ENCODE results near the gene ELL. TPM values are rescaled to one million over a fixed set of nuclear protein-coding genes. Genes with fewer than 3 reads are reported as not detected.
A peak's percentile ranks its signal among the peaks of the same experiment; 100 is the strongest.

ELL gene
- polyA plus RNA-seq, 3 donors = 12.2 to 35.3 (median 12.6) TPM

DNA sequence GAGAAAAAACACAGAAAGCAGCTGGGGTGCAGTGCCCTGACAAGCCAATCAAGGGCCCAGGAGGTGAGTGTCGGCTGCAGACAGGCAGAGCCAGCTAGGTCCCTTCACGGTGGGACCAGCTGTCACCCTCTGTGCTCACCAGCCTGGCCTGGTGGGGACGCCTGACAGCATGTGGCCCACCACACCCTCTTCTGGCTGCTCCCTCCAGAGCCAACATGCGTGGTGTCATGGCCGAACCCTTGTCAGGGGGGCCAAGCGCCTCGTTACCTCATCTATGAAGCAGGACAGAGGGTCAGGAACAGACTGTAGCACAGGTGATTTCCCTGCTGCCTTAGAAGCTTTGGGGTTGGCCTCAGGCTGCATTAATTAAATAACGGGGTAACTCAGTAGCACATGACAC is 43.9 kb downstream of the ELL start:
- Mint-ChIP-seq H3K27me3 (ENCODE audit: low read depth in 3 of 3) (peaks cover 0 to 3% (median 0%) of the 10 kb centered on the region in 3 donors), H3K36me3 (peaks cover 20 to 27% of the 10 kb centered on the region in 2 donors), H3K4me1 (peaks cover 76% of the 10 kb centered on the region), H3K4me3 (peak overlapping the region in 1 of 2 donors; percentile 60), H3K9me3 (no peaks in the 10 kb centered on the region), H3K27ac (peak overlapping the region; percentile 97 to 99 (median 99))
- Histone ChIP-seq H3K27ac (ENCODE audit: low read depth in 1 of 2, low read length in 2 of 2) (peak overlapping the region; percentile 96 to 97), H3K9ac (ENCODE audit: insufficient read depth, low read length, poor library complexity, severe bottlenecking) (peak overlapping the region; percentile 75), H3K9me3 (replicated peaks in 1 of 2; ENCODE audit: control insufficient read depth in 1 of 2, insufficient read depth in 1 of 2, low read length in 2 of 2) (no peaks in the 10 kb centered on the region), H3K79me2 (ENCODE audit: insufficient read depth, low read length) (peaks cover 94% of the 10 kb centered on the region), H3K36me3 (replicated peaks in 1 of 2; ENCODE audit: control insufficient read depth in 1 of 2, insufficient read depth in 2 of 2, low read length in 2 of 2) (peaks cover 2 to 15% of the 10 kb centered on the region in 2 donors), H3K4me3 (replicated peaks in 1 of 3; ENCODE audit: low read depth in 2 of 3, low read length in 3 of 3) (peak overlapping the region in 1 of 3 experiments; percentile 58), H3K27me3 (ENCODE audit: control insufficient read depth in 2 of 2, insufficient read depth in 2 of 2, low read length in 2 of 2) (no peaks in the 10 kb centered on the region), H3K4me1 (ENCODE audit: control insufficient read depth in 1 of 2, insufficient read depth in 2 of 2, low read length in 2 of 2) (peaks cover 77 to 87% of the 10 kb centered on the region in 2 donors), H2AFZ (ENCODE audit: insufficient read depth, low read depth, low read length, poor library complexity, severe bottlenecking) (no peak overlapping the region), H4K20me1 (ENCODE audit: insufficient read depth, low read length) (peaks cover 65% of the 10 kb centered on the region), H3K4me2 (replicated peaks; ENCODE audit: extremely low read depth, low read length, poor library complexity, severe bottlenecking) (peak overlapping the region; percentile 72)
- DNase-seq = no peak
- intact Hi-C loops (cut with micrococcal nuclease) = loop anchor here in 1 of 2 donors (2.0 to 5.0 kb wide), 2 partner anchors 43 to 94 kb away; partner anchors contain the start of gene UBA52
- TF ChIP-seq, protein P1, sequence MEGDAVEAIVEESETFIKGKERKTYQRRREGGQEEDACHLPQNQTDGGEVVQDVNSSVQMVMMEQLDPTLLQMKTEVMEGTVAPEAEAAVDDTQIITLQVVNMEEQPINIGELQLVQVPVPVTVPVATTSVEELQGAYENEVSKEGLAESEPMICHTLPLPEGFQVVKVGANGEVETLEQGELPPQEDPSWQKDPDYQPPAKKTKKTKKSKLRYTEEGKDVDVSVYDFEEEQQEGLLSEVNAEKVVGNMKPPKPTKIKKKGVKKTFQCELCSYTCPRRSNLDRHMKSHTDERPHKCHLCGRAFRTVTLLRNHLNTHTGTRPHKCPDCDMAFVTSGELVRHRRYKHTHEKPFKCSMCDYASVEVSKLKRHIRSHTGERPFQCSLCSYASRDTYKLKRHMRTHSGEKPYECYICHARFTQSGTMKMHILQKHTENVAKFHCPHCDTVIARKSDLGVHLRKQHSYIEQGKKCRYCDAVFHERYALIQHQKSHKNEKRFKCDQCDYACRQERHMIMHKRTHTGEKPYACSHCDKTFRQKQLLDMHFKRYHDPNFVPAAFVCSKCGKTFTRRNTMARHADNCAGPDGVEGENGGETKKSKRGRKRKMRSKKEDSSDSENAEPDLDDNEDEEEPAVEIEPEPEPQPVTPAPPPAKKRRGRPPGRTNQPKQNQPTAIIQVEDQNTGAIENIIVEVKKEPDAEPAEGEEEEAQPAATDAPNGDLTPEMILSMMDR (IDR thresholded peaks at IDR 0.05) = no peak
- WGBS (ENCODE audit: insufficient coverage) = 73% methylated on average over 8 of the region's 8 CpGs

DNA sequence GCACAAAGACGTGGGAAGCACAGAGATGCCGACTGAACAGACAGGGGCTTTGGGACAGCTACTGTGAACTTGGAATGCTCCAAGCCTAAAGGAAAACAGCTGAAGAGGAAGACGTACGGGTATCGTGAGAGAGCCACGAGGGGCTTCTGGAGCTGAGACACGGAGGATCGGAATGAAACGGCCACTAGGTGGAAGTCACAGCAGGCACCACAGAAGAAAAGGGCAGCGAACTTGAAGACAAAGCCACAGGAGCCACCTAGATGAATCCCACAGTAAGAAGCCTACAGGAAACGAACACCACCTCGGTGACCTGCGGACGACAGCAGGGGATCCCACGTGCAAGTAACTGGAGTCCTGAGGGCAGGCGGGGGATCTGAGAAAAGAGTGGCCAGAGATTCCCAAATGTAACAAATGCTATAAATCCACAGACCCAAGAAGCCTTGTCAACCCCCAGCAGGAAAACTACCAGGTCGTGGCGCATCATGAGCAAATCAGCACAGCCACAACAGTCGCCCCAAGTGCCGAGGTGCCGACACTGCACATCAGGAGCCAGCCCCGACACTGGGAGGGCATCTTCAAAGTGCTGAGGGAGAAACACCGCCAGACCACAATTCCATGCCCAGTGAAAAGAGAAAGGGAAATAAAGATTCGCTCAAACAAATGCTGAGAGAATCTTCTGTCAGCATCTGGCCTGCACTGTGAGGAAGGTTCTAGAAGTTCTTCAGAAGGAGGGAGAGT is 44.7 kb downstream of the ELL start:
- Mint-ChIP-seq H3K36me3 (peaks cover 22 to 30% of the 10 kb centered on the region in 2 donors), H3K4me3 (peak overlapping the region; percentile 60 to 82), H3K4me1 (peaks cover 68% of the 10 kb centered on the region), H3K27me3 (ENCODE audit: low read depth in 3 of 3) (peaks cover 0 to 3% (median 0%) of the 10 kb centered on the region in 3 donors), H3K9me3 (no peaks in the 10 kb centered on the region), H3K27ac (peak overlapping the region; percentile 97 to 99 (median 99))
- Histone ChIP-seq H3K9me3 (replicated peaks in 1 of 2; ENCODE audit: control insufficient read depth in 1 of 2, insufficient read depth in 1 of 2, low read length in 2 of 2) (no peaks in the 10 kb centered on the region), H3K27ac (ENCODE audit: low read depth in 1 of 2, low read length in 2 of 2) (peak overlapping the region; percentile 63 to 97), H3K79me2 (ENCODE audit: insufficient read depth, low read length) (peaks cover 94% of the 10 kb centered on the region), H2AFZ (ENCODE audit: insufficient read depth, low read depth, low read length, poor library complexity, severe bottlenecking) (no peak overlapping the region), H3K9ac (ENCODE audit: insufficient read depth, low read length, poor library complexity, severe bottlenecking) (peak overlapping the region; percentile 75), H3K27me3 (ENCODE audit: control insufficient read depth in 2 of 2, insufficient read depth in 2 of 2, low read length in 2 of 2) (no peaks in the 10 kb centered on the region), H3K36me3 (replicated peaks in 1 of 2; ENCODE audit: control insufficient read depth in 1 of 2, insufficient read depth in 2 of 2, low read length in 2 of 2) (peaks cover 10 to 23% of the 10 kb centered on the region in 2 donors), H4K20me1 (ENCODE audit: insufficient read depth, low read length) (peaks cover 70% of the 10 kb centered on the region), H3K4me2 (replicated peaks; ENCODE audit: extremely low read depth, low read length, poor library complexity, severe bottlenecking) (peak overlapping the region; percentile 72), H3K4me3 (replicated peaks in 1 of 3; ENCODE audit: low read depth in 2 of 3, low read length in 3 of 3) (peak overlapping the region in 1 of 3 experiments; percentile 58), H3K4me1 (ENCODE audit: control insufficient read depth in 1 of 2, insufficient read depth in 2 of 2, low read length in 2 of 2) (peaks cover 69 to 80% of the 10 kb centered on the region in 2 donors)
- 31% methylated on average over 21 of the region's 24 CpGs for WGBS (ENCODE audit: insufficient coverage)
- peak; percentile 47 to 61 (median 57) for DNase-seq
- TF ChIP-seq, protein P1 (IDR thresholded peaks at IDR 0.05) = peak; percentile 54
- intact Hi-C loops (cut with micrococcal nuclease) = loop anchor here in 1 of 2 donors (5.0 kb wide), 1 partner anchor 95 kb away; the partner anchor contains the start of gene UBA52

All from CD14-positive monocyte (primary cell).